Measurements from ENCODE around the gene FGD6. TPM values are rescaled to one million over a fixed set of nuclear protein-coding genes. Genes with fewer than 3 reads are reported as not detected.

FGD6 gene
- total RNA-seq, 4 donors from 2014 or later: 14.9 to 24.3 (median 22.4) TPM

DNA sequence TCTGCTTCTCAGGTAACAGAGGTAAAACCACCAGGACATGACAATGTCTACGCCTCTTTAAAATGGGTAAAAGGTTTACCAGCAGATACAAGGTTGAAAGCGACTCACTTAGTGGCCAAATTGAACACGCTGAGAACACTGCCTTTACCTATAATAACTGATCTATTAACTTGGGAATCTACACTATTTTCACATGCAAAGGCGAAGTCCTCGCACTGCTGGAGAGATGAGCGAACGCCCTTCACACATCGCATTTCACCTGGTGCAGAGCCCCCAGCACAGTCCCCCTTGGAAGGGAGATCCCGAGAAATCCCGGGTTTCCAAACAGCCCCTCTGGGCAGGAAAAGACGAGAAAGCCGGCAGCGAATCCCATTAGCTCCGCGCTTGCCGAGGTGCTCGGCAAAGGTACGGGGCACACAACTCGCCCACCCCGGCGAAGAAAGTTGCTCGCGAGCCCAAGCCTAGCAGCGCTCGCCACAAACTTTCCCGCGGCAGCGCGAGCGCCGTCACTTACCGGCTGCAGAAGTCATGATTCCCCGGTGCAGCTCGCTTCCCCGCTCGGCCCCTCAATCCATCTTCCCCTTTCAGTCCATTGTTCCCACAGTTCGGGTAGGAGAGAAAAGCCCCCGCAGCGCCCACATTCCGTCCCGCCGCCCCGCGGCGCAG is 423 bp downstream of the FGD6 start:
- Histone ChIP-seq H3K27me3 (no peaks in the 10 kb centered on the region), H3K27ac (peak overlapping the region; percentile 88 to 97 (median 94)), H3K36me3 (no peaks in the 10 kb centered on the region), H3K4me3 (peak overlapping the region; percentile 74 to 85 (median 82)), H3K9me3 (no peaks in the 10 kb centered on the region), H3K4me1 (peaks cover 0 to 18% (median 0%) of the 10 kb centered on the region in 4 donors)
- no peak for DNase-seq
- no peak for TF ChIP-seq POLR2A (IDR thresholded peaks at IDR 0.05)
- TF ChIP-seq, protein P1, sequence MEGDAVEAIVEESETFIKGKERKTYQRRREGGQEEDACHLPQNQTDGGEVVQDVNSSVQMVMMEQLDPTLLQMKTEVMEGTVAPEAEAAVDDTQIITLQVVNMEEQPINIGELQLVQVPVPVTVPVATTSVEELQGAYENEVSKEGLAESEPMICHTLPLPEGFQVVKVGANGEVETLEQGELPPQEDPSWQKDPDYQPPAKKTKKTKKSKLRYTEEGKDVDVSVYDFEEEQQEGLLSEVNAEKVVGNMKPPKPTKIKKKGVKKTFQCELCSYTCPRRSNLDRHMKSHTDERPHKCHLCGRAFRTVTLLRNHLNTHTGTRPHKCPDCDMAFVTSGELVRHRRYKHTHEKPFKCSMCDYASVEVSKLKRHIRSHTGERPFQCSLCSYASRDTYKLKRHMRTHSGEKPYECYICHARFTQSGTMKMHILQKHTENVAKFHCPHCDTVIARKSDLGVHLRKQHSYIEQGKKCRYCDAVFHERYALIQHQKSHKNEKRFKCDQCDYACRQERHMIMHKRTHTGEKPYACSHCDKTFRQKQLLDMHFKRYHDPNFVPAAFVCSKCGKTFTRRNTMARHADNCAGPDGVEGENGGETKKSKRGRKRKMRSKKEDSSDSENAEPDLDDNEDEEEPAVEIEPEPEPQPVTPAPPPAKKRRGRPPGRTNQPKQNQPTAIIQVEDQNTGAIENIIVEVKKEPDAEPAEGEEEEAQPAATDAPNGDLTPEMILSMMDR (IDR thresholded peaks at IDR 0.05): no peak

GRCh38 chr12:95215949-95216348 is 1.3 kb downstream of the FGD6 start:
- H3K27ac ChIP-seq: peak overlapping the region in 1 of 4 donors; percentile 95

DNA sequence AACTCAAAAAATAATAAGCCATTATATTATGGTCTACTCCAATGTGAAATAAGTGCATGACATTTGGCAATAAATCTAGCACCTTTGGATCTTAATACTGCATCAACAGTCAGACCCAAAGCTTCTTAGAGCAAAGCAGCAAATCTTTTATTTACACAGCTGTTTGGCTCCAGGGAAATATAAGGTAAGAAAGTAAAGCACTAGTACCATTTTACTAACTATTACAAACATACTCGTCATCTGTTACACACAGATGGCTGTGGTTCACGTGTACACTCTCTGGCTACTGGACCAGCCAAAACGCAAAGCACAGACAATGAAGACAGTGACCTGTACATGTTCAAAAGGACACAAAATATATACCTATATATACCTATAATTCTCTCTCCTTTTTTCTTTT is 2.8 kb downstream of the FGD6 start:
- peaks cover 0 to 8% (median 0%) of the 10 kb centered on the region in 4 donors for H3K4me1 ChIP-seq
- DNase-seq: no peak
- H3K4me3 ChIP-seq: no peak overlapping the region
- no peaks in the 10 kb centered on the region for H3K36me3 ChIP-seq
- TF ChIP-seq, protein P1 (IDR thresholded peaks at IDR 0.05): no peak
- no peak for TF ChIP-seq POLR2A (IDR thresholded peaks at IDR 0.05)
- no peak overlapping the region for H3K27ac ChIP-seq
- H3K27me3 ChIP-seq: no peaks in the 10 kb centered on the region
- H3K9me3 ChIP-seq: no peaks in the 10 kb centered on the region

More at GRCh38 chr12:95215949-95216348, 1.3 kb downstream of the FGD6 start:
- no peak for DNase-seq
- Histone ChIP-seq H3K4me3 (peak overlapping the region in 2 of 4 donors; percentile 74 to 80), H3K36me3 (no peaks in the 10 kb centered on the region), H3K27me3 (no peaks in the 10 kb centered on the region), H3K9me3 (no peaks in the 10 kb centered on the region), H3K4me1 (peaks cover 0 to 18% (median 0%) of the 10 kb centered on the region in 4 donors)
- no peak for TF ChIP-seq POLR2A (IDR thresholded peaks at IDR 0.05)
- TF ChIP-seq, protein P1 (IDR thresholded peaks at IDR 0.05): no peak

- Histone ChIP-seq H3K27me3 (no peaks in the 10 kb centered on the region), H3K9me3 (no peaks in the 10 kb centered on the region), H3K4me1 (peaks cover 0 to 3% (median 0%) of the 10 kb centered on the region in 4 donors), H3K4me3 (no peak overlapping the region), H3K36me3 (no peaks in the 10 kb centered on the region), H3K27ac (no peak overlapping the region)
- DNase-seq: no peak
- TF ChIP-seq POLR2A (IDR thresholded peaks at IDR 0.05): no peak
- TF ChIP-seq, protein P1 (IDR thresholded peaks at IDR 0.05): no peak
These were observed 3.3 kb downstream of the FGD6 start for GRCh38 chr12:95213928-95214327.

DNA sequence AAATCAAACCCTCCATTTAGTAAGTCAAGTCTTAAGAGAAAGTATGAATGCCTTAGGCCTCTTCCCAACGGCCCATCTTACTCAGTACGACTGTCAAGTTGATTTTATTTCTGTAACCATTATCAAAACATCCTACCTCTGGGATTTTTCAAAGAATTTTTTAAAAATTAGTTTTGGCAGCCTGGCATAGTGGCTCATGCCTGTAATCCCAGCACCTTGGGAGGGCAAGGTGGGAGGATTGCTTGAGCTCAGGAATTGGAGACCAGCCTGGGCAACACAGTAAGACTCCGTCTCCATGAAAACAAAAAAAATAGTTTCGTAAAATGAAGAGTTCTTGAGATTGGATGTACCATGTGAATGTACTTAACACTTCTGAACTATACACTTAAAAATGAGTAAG is 4.1 kb downstream of the FGD6 start:
- TF ChIP-seq, protein P1 (IDR thresholded peaks at IDR 0.05): no peak
- no peak for TF ChIP-seq POLR2A (IDR thresholded peaks at IDR 0.05)
- Histone ChIP-seq H3K9me3 (no peaks in the 10 kb centered on the region), H3K27ac (no peak overlapping the region), H3K4me3 (no peak overlapping the region), H3K36me3 (peaks cover 0 to 5% (median 0%) of the 10 kb centered on the region in 3 donors), H3K27me3 (no peaks in the 10 kb centered on the region), H3K4me1 (no peaks in the 10 kb centered on the region)
- DNase-seq: no peak
